ENCODE results near the gene PDSS2. TPM values are rescaled to one million over a fixed set of nuclear protein-coding genes. Genes with fewer than 3 reads are reported as not detected.
"Not testable (repeated sequence)": the region's sequence is repeated elsewhere in the genome, so short reads cannot be mapped to it uniquely, and the experiment has no call there.

The PDSS2 gene
- total and polyA plus RNA-seq, 2 of the 8 experiments (the other 6 are each of a cell fraction or from before 2014, with no cell fraction given), result 10.7 to 16.1 TPM

DNA sequence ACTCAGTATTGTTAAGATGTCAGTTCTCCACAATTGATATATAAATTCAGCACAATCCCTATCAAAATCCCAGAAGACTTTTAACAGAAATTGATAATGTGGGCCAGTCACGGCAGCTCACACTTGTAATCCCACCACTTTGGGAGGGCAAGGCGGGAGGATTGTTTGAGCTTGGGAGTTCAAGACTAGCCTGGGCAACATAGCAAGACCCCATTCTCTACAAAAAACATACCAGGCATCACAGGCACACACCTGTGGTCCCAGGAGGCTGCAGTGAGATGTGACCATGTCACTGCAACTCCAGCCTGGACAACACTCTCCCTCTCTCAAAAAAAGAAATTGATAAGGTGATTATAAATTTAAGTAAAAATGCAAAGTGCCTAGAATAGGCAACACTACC is 90.9 kb downstream of the PDSS2 start:
- POLR2A ChIA-PET (ENCODE audit: partially characterized antibody), result no interaction called here

DNA sequence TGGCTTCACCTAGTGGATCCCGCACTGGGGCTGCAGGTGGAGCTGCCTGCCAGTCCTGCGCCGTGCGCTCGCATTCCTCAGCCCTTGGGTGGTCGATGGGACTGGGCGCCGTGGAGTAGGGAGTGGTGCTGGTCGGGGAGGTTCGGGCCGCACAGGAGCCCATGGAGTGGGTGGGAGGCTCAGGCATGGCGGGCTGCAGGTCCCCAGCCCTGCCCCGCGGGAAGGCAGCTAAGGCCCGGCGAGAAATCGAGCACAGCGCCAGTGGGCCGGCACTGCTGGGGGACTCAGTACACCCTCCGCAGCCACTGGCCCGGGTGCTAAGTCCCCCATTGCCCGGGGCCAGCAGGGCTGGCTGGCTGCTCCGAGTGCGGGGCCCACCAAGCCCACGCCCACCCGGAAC is 95.2 kb downstream of the PDSS2 start:
- H3K9ac ChIP-seq (replicated peaks in 1 of 4; ENCODE audit: extremely low read depth in 1 of 4, low read depth in 3 of 4, low read length in 3 of 4); H2AFZ ChIP-seq (ENCODE audit: low read length); H2BK120ac ChIP-seq (replicated peaks; ENCODE audit: low read depth, low read length); H3K14ac ChIP-seq (ENCODE audit: insufficient read length); H3K23me2 ChIP-seq (ENCODE audit: low read depth, low read length); H4K91ac ChIP-seq (replicated peaks; ENCODE audit: insufficient read length, low read length); H3K79me1 ChIP-seq (ENCODE audit: low read depth, low read length); H2BK12ac ChIP-seq (ENCODE audit: low read depth, low read length); POLR2A ChIA-PET (ENCODE audit: partially characterized antibody); H3K79me2 ChIP-seq (ENCODE audit: control insufficient read depth in 1 of 2, insufficient read depth in 2 of 2, low read length in 2 of 2); H3K18ac ChIP-seq (ENCODE audit: extremely low read depth, low read length); H2AK5ac ChIP-seq (ENCODE audit: low read depth, low read length); H4K20me1 ChIP-seq (replicated peaks in 1 of 2; ENCODE audit: control insufficient read depth in 1 of 2, insufficient read depth in 2 of 2, low read length in 2 of 2); H4K5ac ChIP-seq (ENCODE audit: insufficient read length, low read depth, low read length); H3K23ac ChIP-seq (ENCODE audit: insufficient read length); H4K8ac ChIP-seq (ENCODE audit: extremely low read depth, insufficient read depth, low read length); H2BK15ac ChIP-seq (ENCODE audit: low read length); H3K4me1 ChIP-seq (replicated peaks in 1 of 4; ENCODE audit: control insufficient read depth in 3 of 4, insufficient read depth in 4 of 4, low read length in 3 of 4); H2BK20ac ChIP-seq (ENCODE audit: low read length); DNase-seq (ENCODE audit: low read depth in 1 of 2, low spot score in 2 of 2); H3K4ac ChIP-seq (replicated peaks; ENCODE audit: insufficient read length, low read depth, low read length); H3K36me3 ChIP-seq (ENCODE audit: control insufficient read depth in 2 of 4, insufficient read depth in 4 of 4, low read length in 3 of 4); H3K4me3 ChIP-seq (ENCODE audit: extremely low read depth in 1 of 4, insufficient read depth in 2 of 4, low read depth in 3 of 4, low read length in 4 of 4); H3K56ac ChIP-seq (replicated peaks; ENCODE audit: insufficient read length, low read depth, low read length); H2BK5ac ChIP-seq (ENCODE audit: low read depth, low read length); H3K9me3 ChIP-seq (ENCODE audit: insufficient read depth in 2 of 2, low read depth in 1 of 2, low read length in 1 of 2); FAIRE-seq; H3K27me3 ChIP-seq (replicated peaks in 1 of 4; ENCODE audit: control insufficient read depth in 3 of 4, extremely low read depth in 1 of 4, insufficient read depth in 3 of 4, low read length in 3 of 4); H3K4me2 ChIP-seq (ENCODE audit: insufficient read depth in 1 of 2, low read depth in 2 of 2, low read length in 2 of 2); H3K27ac ChIP-seq (ENCODE audit: low read depth, low read length): not testable (repeated sequence)
- CTCF ChIA-PET (ENCODE audit: partially characterized antibody), result interaction anchor here (1.3 kb wide), 1 partner anchor 503 kb away, joined by 3 read pairs; no protein-coding TSS in a partner anchor
- 97% methylated on average over 7 of the region's 26 CpGs; no CpG with 5 or more reads in 1 of the 2 experiments for WGBS, 2 experiments (ENCODE audit: extremely low coverage in 1 of 2, insufficient coverage in 1 of 2, insufficient read length in 1 of 2, insufficient replicate concordance in 2 of 2, low coverage in 1 of 2, low lambda C conversion rate in 2 of 2, missing lambda C conversion rate in 1 of 2)

More for the DNA sequence above, 90.9 kb downstream of the PDSS2 start:
- Histone ChIP-seq H4K8ac (ENCODE audit: extremely low read depth, insufficient read depth, low read length) (no peak overlapping the region), H3K79me1 (ENCODE audit: low read depth, low read length) (peaks cover 2% of the 10 kb centered on the region; the same call in 1 of the 2 replicates), H3K23me2 (ENCODE audit: low read depth, low read length) (no peaks in the 10 kb centered on the region), H2BK120ac (replicated peaks; ENCODE audit: low read depth, low read length) (no peak overlapping the region), H4K91ac (replicated peaks; ENCODE audit: insufficient read length, low read length) (no peak overlapping the region), H3K4me3 (ENCODE audit: extremely low read depth in 1 of 4, insufficient read depth in 2 of 4, low read depth in 3 of 4, low read length in 4 of 4) (no peak overlapping the region), H4K20me1 (replicated peaks in 1 of 2; ENCODE audit: control insufficient read depth in 1 of 2, insufficient read depth in 2 of 2, low read length in 2 of 2) (no peaks in the 10 kb centered on the region), H3K9me3 (ENCODE audit: insufficient read depth in 2 of 2, low read depth in 1 of 2, low read length in 1 of 2) (no peaks in the 10 kb centered on the region; a peak in 1 of 4 replicates), H3K4me2 (ENCODE audit: insufficient read depth in 1 of 2, low read depth in 2 of 2, low read length in 2 of 2) (no peak overlapping the region), H3K18ac (ENCODE audit: extremely low read depth, low read length) (no peak overlapping the region), H4K5ac (ENCODE audit: insufficient read length, low read depth, low read length) (no peak overlapping the region), H3K14ac (ENCODE audit: insufficient read length) (no peak overlapping the region), H3K36me3 (ENCODE audit: control insufficient read depth in 2 of 4, insufficient read depth in 4 of 4, low read length in 3 of 4) (no peaks in the 10 kb centered on the region), H2BK15ac (ENCODE audit: low read length) (no peak overlapping the region), H3K79me2 (ENCODE audit: control insufficient read depth in 1 of 2, insufficient read depth in 2 of 2, low read length in 2 of 2) (peaks cover 0 to 3% of the 10 kb centered on the region in 2 experiments; a peak in 1 of 4 replicates), H3K4me1 (replicated peaks in 1 of 4; ENCODE audit: control insufficient read depth in 3 of 4, insufficient read depth in 4 of 4, low read length in 3 of 4) (no peaks in the 10 kb centered on the region), H3K27me3 (replicated peaks in 1 of 4; ENCODE audit: control insufficient read depth in 3 of 4, extremely low read depth in 1 of 4, insufficient read depth in 3 of 4, low read length in 3 of 4) (no peaks in the 10 kb centered on the region), H3K23ac (ENCODE audit: insufficient read length) (no peak overlapping the region), H2BK20ac (ENCODE audit: low read length) (no peak overlapping the region), H3K56ac (replicated peaks; ENCODE audit: insufficient read length, low read depth, low read length) (no peak overlapping the region), H3K4ac (replicated peaks; ENCODE audit: insufficient read length, low read depth, low read length) (no peak overlapping the region), H2BK5ac (ENCODE audit: low read depth, low read length) (no peak overlapping the region), H3K27ac (ENCODE audit: low read depth, low read length) (no peak overlapping the region), H2BK12ac (ENCODE audit: low read depth, low read length) (no peak overlapping the region), H2AFZ (ENCODE audit: low read length) (no peak overlapping the region), H2AK5ac (ENCODE audit: low read depth, low read length) (no peak overlapping the region), H3K9ac (replicated peaks in 1 of 4; ENCODE audit: extremely low read depth in 1 of 4, low read depth in 3 of 4, low read length in 3 of 4) (no peak overlapping the region)
- no peak for DNase-seq (ENCODE audit: low read depth in 1 of 2, low spot score in 2 of 2)
- TF ChIP-seq CREB1 (IDR thresholded peaks at IDR 0.05) (no peak), KDM1A (IDR thresholded peaks at IDR 0.05; ENCODE audit: borderline replicate concordance, low read length) (peak; percentile 50; the same call in 1 of the 2 replicates)
- CTCF ChIA-PET (ENCODE audit: partially characterized antibody), result interaction anchor here (0.6 kb wide), 2 partner anchors 21 to 157 kb away, joined by 3 read pairs; no protein-coding TSS in a partner anchor
- FAIRE-seq, result no peak
- WGBS, 2 experiments (ENCODE audit: extremely low coverage in 1 of 2, insufficient coverage in 1 of 2, insufficient read length in 1 of 2, insufficient replicate concordance in 2 of 2, low coverage in 1 of 2, low lambda C conversion rate in 2 of 2, missing lambda C conversion rate in 1 of 2), result 94% methylated on average over 2 of the region's 2 CpGs; no CpG with 5 or more reads in 1 of the 2 experiments
